ENCODE measurements around the gene CDH4. TPM values are rescaled to one million over a fixed set of nuclear protein-coding genes. Genes with fewer than 3 reads are reported as not detected.

CDH4 gene
- total RNA-seq, 1 experiment from 2014 or later: not detected

- Histone ChIP-seq H3K27ac (no peak overlapping the region), H3K4me3 (no peak overlapping the region), H3K4me2 (no peak overlapping the region), H3K79me2 (ENCODE audit: low read depth) (no peaks in the 10 kb centered on the region), H2AFZ (no peak overlapping the region), H3K9me2 (ENCODE audit: insufficient read depth) (no peaks in the 10 kb centered on the region), H3F3A (ENCODE audit: insufficient read depth, low read depth) (no peaks in the 10 kb centered on the region), H4K20me1 (ENCODE audit: insufficient read depth) (no peaks in the 10 kb centered on the region), H3K36me3 (ENCODE audit: low read depth) (no peaks in the 10 kb centered on the region), H3K9me3 (ENCODE audit: insufficient read depth, low read depth) (no peaks in the 10 kb centered on the region), H3K27me3 (ENCODE audit: insufficient read depth, low read depth) (peaks cover 76% of the 10 kb centered on the region), H3K4me1 (replicated peaks; ENCODE audit: insufficient read depth) (no peaks in the 10 kb centered on the region)
- intact Hi-C loops (cut with micrococcal nuclease; ENCODE audit: unreplicated experiment): no loop called here
- CTCF ChIA-PET: no interaction called here
- DNase-seq: no peak
- TF ChIP-seq CTCF (conservative IDR thresholded peaks at IDR 0.05): no peak
- TF ChIP-seq EZH2 (IDR thresholded peaks at IDR 0.05; ENCODE audit: low read depth): no peak
- BruUV-seq (replicated peaks): no TSS peak
- POLR2A ChIA-PET (ENCODE audit: unreplicated experiment): no interaction called here
These were observed 124.6 kb downstream of the CDH4 start for GRCh38 chr20:61376541-61377240.

GRCh38 chr20:61378694-61379355 lies 126.8 kb downstream of the CDH4 start:
- Histone ChIP-seq H3K4me2 (no peak overlapping the region), H4K20me1 (ENCODE audit: insufficient read depth) (no peaks in the 10 kb centered on the region), H3K4me1 (replicated peaks; ENCODE audit: insufficient read depth) (no peaks in the 10 kb centered on the region), H3K9me3 (ENCODE audit: insufficient read depth, low read depth) (no peaks in the 10 kb centered on the region), H3F3A (ENCODE audit: insufficient read depth, low read depth) (no peaks in the 10 kb centered on the region), H3K27ac (no peak overlapping the region), H3K79me2 (ENCODE audit: low read depth) (no peaks in the 10 kb centered on the region), H3K27me3 (ENCODE audit: insufficient read depth, low read depth) (peaks cover 63% of the 10 kb centered on the region), H2AFZ (no peak overlapping the region), H3K36me3 (ENCODE audit: low read depth) (no peaks in the 10 kb centered on the region), H3K4me3 (no peak overlapping the region), H3K9me2 (ENCODE audit: insufficient read depth) (no peaks in the 10 kb centered on the region)
- BruUV-seq (replicated peaks): no TSS peak
- no peak for DNase-seq
- CTCF ChIA-PET: no interaction called here
- POLR2A ChIA-PET (ENCODE audit: unreplicated experiment): no interaction called here
- TF ChIP-seq EZH2 (IDR thresholded peaks at IDR 0.05; ENCODE audit: low read depth) (no peak), CTCF (conservative IDR thresholded peaks at IDR 0.05) (no peak)
- intact Hi-C loops (cut with micrococcal nuclease; ENCODE audit: unreplicated experiment): no loop called here

- no peak overlapping the region for H3K4me2 ChIP-seq
- TF ChIP-seq EZH2 (IDR thresholded peaks at IDR 0.05; ENCODE audit: low read depth) (no peak), CTCF (conservative IDR thresholded peaks at IDR 0.05) (no peak)
- no TSS peak for BruUV-seq (replicated peaks)
- intact Hi-C loops (cut with micrococcal nuclease; ENCODE audit: unreplicated experiment): no loop called here
- H4K20me1 ChIP-seq (ENCODE audit: insufficient read depth): no peaks in the 10 kb centered on the region
- no peaks in the 10 kb centered on the region for H3K9me3 ChIP-seq (ENCODE audit: insufficient read depth, low read depth)
- H3K4me1 ChIP-seq (replicated peaks; ENCODE audit: insufficient read depth): no peaks in the 10 kb centered on the region
- H3K27ac ChIP-seq: no peak overlapping the region
- H3K79me2 ChIP-seq (ENCODE audit: low read depth): no peaks in the 10 kb centered on the region
- H3K9me2 ChIP-seq (ENCODE audit: insufficient read depth): no peaks in the 10 kb centered on the region
- no peaks in the 10 kb centered on the region for H3F3A ChIP-seq (ENCODE audit: insufficient read depth, low read depth)
- no peak overlapping the region for H2AFZ ChIP-seq
- ChIA-PET CTCF (no interaction called here), POLR2A (ENCODE audit: unreplicated experiment) (no interaction called here)
- peaks cover 63% of the 10 kb centered on the region for H3K27me3 ChIP-seq (ENCODE audit: insufficient read depth, low read depth)
- no peak for DNase-seq
- no peak overlapping the region for H3K4me3 ChIP-seq
- H3K36me3 ChIP-seq (ENCODE audit: low read depth): no peaks in the 10 kb centered on the region
These were observed 128.0 kb downstream of the CDH4 start for GRCh38 chr20:61379898-61380544.
